GM18520 (cell line): ENCODE data around the gene EDA.

Source experiments
- ATAC-seq: cut with Tn5 transposase; IDR thresholded peaks from one replicate; pipeline ENCODE4 v1.9.1; 2021; ENCODE audit not compliant: unreplicated experiment

EDA gene

GRCh38 chrX:69615779-69616456 is at the start of gene EDA:
TSS of gene EDA (plus strand) at chrX:69616113.
- ATAC-seq: peak; percentile 80

DNA sequence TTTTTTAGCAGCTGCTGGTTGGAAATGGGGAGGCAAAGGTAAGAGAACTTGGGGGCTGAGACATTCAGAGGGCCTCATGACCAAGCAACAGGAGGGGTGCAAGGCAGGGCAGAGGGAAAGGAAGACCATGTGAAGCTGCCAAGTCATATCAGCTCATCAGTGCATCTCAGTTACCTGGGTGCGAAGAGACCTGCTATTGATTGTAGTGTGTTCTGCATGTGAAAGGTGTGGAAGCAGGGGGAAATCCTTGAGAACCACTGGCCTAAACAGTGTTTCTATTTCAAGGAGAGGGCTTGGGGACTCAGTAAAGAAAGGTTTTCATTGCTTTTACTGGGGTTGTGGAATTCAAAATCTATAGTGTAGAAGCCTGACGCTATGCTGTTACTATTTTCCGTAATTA is 47.1 kb upstream of the EDA start:
- no peak for ATAC-seq

- no peak for ATAC-seq
Measured at GRCh38 chrX:69597399-69597798, 18.5 kb upstream of the EDA start.

DNA sequence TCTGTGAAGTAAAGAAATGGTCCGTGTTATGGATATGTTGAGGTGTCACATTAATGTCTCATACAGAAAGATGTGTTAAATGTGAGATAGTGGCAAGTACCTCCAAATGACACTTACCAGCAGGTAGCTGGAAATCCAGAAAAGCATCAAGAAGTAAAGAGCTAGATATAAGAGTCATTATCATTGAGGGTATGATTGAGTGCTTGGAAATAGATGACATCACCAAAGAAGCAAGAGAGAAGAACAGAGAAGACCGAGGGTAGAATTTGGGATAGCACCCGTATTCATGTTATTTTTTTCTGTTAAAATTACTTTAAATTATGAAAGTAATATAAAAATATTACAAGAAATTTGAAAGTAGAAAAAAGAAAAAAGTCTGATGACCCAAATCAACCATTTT is 15.7 kb upstream of the EDA start:
- no peak for ATAC-seq

DNA sequence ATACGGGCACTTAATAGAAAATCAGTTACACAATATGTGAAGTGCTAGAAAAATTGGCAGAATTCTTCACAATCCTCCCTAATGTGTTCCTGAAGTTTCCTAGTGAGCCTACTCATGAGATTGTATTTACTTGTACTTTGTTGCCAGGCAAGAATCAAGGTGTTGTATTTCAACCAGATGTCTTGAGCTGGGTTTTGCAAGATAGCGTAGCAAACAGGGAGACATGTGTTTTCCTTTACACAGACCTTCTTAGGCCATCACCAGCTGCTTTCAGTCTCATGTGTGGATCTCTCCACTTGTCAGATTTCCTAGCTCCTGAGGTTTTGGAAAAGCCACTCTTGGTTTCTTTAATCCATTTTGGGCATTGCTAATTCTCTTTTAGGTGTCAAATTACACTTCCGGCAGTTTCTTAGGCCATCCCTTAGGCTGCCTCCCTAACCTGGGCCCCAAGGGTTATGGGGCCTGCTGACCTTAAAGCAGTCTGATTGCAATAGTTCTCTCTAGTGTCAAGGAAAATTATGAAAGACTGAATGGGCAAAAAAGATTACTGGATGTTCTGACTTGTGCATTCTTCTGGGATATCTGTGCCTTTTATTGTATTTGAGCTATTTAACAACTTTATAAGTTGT is 12.2 kb upstream of the EDA start:
- ATAC-seq: no peak

DNA sequence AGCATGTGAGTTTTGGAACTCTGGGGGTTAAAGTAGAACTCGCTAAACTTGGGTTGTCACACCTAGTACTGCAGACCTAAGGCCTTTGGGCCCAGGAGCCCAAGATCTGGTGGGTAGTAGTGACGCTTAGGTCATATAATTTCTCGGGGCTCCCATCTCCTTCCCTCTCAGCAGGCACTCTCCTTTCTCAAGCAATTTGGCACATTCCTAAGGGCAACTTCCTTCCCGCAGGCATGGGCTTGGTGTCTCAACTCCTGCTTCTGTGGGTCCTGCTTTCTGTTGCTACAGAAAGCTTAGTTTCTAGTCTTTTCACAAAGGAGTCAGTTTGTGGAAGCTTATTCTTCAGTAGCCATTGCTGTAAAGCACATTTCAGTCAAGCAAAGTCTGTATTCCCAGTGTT is 10.4 kb upstream of the EDA start:
- no peak for ATAC-seq

DNA sequence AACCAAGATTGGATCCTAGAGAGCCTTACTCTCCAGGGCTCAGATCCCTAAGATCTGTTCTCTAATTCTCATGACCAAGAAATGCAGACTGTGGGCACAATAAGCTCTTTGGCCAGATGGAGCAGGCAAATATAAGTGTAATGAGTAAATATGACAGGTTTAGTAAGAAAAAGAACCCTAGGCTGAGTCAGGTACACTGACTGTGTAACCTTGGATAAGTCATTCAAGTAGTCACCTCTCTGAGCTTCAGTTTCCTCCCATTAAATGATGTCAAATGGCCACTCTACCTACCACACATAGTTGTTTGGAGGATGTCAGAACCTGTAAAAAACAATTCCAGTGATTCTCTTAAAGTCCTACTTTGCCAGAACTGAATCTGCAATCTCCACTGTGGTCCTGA is 8.3 kb upstream of the EDA start:
- ATAC-seq: no peak

GRCh38 chrX:69613946-69614345 is 2.0 kb upstream of the EDA start:
- ATAC-seq: no peak

DNA sequence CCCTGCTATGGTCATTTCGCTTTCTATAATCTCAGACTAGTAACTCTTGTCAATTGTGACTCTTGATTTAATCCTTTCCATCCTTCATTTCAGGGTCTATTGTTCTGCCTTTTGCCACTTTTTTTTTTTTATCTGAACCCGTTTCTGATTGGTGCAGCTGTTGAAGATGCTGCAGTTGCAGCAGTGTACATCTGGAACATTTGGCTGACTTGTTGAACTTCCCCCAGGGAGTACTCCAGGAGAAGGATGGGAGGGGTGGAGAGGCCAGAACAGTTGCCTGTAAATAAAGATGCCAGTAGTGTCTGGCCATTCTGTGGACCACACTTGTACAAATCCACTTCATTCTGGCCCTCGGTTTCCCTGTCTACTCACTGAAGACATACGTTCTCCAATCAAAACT is 1.0 kb upstream of the EDA start:
- ATAC-seq: no peak

GRCh38 chrX:69615342-69615741 is 571 bp upstream of the EDA start:
- no peak for ATAC-seq

GRCh38 chrX:69616457-69617203 is 717 bp downstream of the EDA start:
- ATAC-seq: no peak

DNA sequence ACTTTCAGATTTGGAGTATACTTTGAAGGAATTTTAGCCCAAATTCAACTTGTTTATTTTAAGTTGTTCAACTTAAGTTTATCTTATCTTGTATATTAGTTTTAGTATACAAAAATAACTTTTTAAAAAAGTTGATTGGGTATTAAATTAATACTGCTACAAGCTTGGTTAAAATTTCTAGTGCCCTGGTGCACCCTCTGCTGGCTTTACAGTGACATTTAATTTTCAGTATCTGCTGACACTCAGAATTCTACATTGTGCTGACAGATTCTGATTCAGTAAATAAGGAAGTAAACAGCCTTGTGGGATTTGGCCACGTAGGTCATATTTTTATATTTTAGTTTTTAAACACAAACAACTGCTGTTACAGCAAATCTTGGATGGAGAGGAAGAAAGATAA is 2.9 kb downstream of the EDA start:
- ATAC-seq: no peak

- ATAC-seq: no peak
Measured at GRCh38 chrX:69626129-69626528, 10.2 kb downstream of the EDA start.

GRCh38 chrX:69627744-69628143 is 11.8 kb downstream of the EDA start:
- ATAC-seq: no peak

DNA sequence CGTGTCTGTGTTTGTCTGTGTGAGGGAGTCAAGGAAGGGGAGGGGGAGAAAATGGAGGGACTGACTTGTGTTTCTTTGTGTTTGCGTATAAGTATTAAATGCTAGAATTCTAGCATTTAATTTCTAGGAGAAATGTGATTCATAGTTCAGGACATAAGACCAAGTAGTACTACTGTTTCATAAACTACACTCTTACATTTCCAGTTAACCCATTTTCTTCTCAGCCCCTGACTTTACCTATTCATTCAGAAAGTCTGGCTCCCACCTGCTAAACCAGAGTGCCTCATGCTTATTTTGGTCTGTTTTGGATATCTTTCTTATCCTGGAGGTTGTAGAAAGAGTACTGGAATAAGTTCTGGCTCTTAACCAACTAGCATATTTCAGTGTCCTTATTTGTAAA is 14.2 kb downstream of the EDA start:
- ATAC-seq: no peak

- no peak for ATAC-seq
Measured at GRCh38 chrX:69664693-69665092, 48.8 kb downstream of the EDA start.

GRCh38 chrX:69670001-69670555 is 54.2 kb downstream of the EDA start:
- ATAC-seq: no peak

DNA sequence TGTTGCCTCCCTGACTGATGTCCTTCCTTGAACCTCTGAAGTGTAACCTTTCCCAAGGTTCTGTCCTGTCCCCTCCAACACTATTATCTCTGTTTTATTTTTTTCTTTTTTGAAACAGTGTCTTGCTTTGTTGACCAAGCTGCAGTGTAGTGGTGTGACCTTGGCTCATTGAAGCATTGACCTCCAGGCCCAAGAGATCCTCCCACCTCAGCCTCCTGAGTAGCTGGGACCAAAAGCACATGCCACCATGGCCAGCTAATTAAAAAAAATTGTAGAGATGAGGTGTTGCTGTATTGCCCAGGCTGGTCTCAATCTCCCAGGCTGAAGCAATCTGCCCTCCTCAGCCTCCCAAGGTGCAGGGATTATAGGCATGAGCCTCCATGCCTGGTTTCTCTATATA is 59.0 kb downstream of the EDA start:
- ATAC-seq: no peak

GRCh38 chrX:69705818-69706217 is 89.9 kb downstream of the EDA start:
- ATAC-seq: no peak

GRCh38 chrX:69718102-69718501 is 102.2 kb downstream of the EDA start:
- ATAC-seq: no peak

DNA sequence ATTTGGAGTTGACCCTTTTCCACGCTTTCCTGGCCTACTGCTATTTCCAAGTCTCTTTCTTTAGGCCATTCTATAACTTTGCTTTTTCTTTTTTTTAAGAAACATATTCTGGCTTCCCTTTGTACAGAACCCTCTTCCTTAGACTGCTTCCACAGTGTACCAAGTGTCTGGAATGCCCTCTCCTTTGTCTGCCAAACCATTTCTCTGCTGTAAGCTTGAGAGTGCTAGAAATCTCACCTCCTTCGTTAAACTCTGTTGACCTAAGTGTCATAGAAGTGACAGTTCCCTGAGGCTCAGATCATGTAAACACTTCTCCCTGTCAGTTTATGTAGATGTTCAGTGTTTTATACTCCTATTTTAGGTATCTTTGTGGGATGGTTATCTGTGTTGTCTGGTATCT is 108.4 kb downstream of the EDA start:
- ATAC-seq: no peak

GRCh38 chrX:69740317-69740716 is 124.4 kb downstream of the EDA start:
- no peak for ATAC-seq
